ENCODE results near the gene ZNF775.

ZNF775 gene

DNA sequence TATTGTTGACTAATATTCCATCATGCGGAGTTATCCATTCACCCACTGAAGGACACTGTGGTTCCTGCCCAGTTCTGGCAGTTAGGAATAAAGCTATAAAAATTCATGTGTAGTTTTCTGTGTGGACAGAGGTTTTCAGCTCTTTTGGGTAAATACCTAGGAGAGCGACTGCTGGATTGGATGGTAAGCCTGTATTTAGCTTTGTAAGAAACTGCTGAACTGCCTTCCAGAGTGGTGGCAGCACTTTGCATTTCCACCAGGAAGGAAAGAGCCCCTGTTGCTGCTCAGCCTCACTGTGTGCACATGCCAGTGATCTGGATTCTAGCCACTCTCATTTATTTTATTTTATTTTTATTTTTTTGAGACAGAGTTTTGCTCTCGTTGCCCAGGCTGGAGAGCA, 14.2 kb downstream of the ZNF775 start:
- ChIA-PET POLR2A (interaction anchor here (0.8 to 1.3 kb wide), 2 partner anchors 11 to 25 kb away, joined by 3 to 4 read pairs; partner anchors contain the start of gene REPIN1), CTCF (no interaction called here)
- no peak for DNase-seq (ENCODE audit: extremely low spot score)
- TF ChIP-seq HDGF (IDR thresholded peaks at IDR 0.05; ENCODE audit: borderline replicate concordance) (no peak), ELF4 (IDR thresholded peaks at IDR 0.05) (no peak), FOXA1 (IDR thresholded peaks at IDR 0.05) (no peak), TARDBP (IDR thresholded peaks at IDR 0.05) (no peak), CTBP1 (IDR thresholded peaks at IDR 0.05; ENCODE audit: borderline replicate concordance) (no peak), L3MBTL2 (conservative IDR thresholded peaks at IDR 0.05) (no peak), ZNF384 (IDR thresholded peaks at IDR 0.05) (no peak), FOXM1 (IDR thresholded peaks at IDR 0.05; ENCODE audit: borderline replicate concordance) (no peak), NFRKB (IDR thresholded peaks at IDR 0.05) (no peak), SP1 (IDR thresholded peaks at IDR 0.05) (no peak), BHLHE40 (IDR thresholded peaks at IDR 0.05; ENCODE audit: borderline replicate concordance) (no peak), FOXK2 (IDR thresholded peaks at IDR 0.05) (no peak)
- TF ChIP-seq, protein P1, sequence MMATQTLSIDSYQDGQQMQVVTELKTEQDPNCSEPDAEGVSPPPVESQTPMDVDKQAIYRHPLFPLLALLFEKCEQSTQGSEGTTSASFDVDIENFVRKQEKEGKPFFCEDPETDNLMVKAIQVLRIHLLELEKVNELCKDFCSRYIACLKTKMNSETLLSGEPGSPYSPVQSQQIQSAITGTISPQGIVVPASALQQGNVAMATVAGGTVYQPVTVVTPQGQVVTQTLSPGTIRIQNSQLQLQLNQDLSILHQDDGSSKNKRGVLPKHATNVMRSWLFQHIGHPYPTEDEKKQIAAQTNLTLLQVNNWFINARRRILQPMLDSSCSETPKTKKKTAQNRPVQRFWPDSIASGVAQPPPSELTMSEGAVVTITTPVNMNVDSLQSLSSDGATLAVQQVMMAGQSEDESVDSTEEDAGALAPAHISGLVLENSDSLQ (IDR thresholded peaks at IDR 0.05), result no peak

DNA sequence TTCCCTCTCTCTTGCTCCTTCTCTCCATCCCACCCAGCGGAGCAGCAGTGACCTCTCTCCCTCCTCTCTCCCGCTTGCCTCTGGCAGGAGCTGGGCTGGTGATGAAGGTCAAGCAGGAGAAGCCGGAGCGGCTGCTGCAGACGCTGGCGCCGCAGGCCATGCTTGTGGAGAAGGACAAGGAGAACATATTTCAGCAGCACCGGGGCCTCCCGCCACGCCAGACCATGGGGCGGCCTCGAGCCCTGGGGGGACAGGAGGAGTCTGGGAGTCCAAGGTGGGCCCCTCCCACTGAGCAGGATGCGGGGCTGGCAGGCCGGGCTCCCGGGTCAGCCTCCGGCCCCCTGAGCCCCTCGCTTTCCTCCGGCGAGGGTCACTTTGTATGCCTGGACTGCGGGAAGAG, 17.3 kb downstream of the ZNF775 start:
- ChIA-PET CTCF (no interaction called here), POLR2A (no interaction called here)
- DNase-seq (ENCODE audit: extremely low spot score), result no peak
- TF ChIP-seq, protein P1 (IDR thresholded peaks at IDR 0.05), result no peak
- TF ChIP-seq SUZ12 (IDR thresholded peaks at IDR 0.05) (no peak), SP1 (IDR thresholded peaks at IDR 0.05) (no peak), TARDBP (IDR thresholded peaks at IDR 0.05) (no peak), CTBP1 (IDR thresholded peaks at IDR 0.05; ENCODE audit: borderline replicate concordance) (no peak), HDGF (IDR thresholded peaks at IDR 0.05; ENCODE audit: borderline replicate concordance) (no peak)

DNA sequence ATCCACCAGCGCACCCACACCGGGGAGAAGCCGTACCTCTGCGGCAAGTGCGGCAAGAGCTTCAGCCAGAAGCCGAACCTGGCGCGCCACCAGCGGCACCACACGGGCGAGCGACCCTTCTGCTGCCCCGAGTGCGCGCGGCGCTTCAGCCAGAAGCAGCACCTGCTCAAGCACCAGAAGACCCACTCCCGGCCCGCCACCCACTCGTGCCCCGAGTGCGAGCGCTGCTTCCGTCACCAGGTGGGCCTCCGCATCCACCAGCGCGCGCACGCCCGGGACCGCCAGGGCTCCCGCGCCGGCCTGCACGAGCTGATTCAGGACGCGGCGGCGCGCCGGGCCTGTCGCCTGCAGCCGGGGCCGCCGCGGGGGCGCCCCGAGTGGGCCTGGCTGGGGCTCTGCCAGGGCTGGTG, 17.7 kb downstream of the ZNF775 start:
- ChIA-PET CTCF (no interaction called here), POLR2A (no interaction called here)
- no peak for TF ChIP-seq HDGF (IDR thresholded peaks at IDR 0.05; ENCODE audit: borderline replicate concordance)
- no peak for TF ChIP-seq ELF4 (IDR thresholded peaks at IDR 0.05)
- TF ChIP-seq TARDBP (IDR thresholded peaks at IDR 0.05), result no peak
- no peak for TF ChIP-seq CTBP1 (IDR thresholded peaks at IDR 0.05; ENCODE audit: borderline replicate concordance)
- TF ChIP-seq FOXA1 (IDR thresholded peaks at IDR 0.05), result no peak
- no peak for TF ChIP-seq ZNF384 (IDR thresholded peaks at IDR 0.05)
- TF ChIP-seq L3MBTL2 (conservative IDR thresholded peaks at IDR 0.05), result no peak
- no peak for TF ChIP-seq FOXM1 (IDR thresholded peaks at IDR 0.05; ENCODE audit: borderline replicate concordance)
- no peak for TF ChIP-seq SUZ12 (IDR thresholded peaks at IDR 0.05)
- no peak for TF ChIP-seq ARNT (IDR thresholded peaks at IDR 0.05)
- no peak for DNase-seq (ENCODE audit: extremely low spot score)

DNA sequence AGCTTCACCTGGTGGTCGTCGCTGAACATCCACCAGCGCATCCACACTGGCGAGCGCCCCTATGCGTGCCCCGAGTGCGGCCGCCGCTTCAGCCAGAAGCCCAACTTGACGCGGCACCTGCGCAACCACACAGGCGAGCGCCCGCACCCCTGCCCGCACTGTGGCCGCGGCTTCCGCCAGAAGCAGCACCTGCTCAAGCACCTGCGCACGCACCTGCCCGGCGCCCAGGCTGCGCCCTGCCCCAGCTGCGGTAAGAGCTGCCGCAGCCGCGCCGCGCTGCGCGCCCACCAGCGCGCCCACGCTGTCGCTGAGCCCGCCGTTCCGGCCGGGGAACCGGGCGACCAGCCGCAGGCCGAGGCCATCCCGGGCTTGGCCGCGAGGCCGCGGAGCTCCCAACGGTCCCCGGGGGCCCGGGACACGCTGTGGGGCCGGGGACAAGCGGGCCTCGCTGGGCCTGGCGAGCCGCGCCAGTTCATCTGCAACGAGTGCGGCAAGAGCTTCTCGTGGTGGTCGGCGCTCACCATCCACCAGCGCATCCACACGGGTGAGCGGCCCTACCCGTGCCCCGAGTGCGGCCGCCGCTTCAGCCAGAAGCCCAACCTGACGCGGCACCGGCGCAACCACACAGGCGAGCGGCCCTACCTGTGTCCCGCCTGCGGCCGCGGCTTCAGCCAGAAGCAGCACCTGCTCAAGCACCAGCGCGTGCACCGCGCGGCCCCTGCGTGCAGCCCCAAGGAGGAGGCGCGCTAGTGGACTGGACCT, 18.4 kb downstream of the ZNF775 start:
- CTCF ChIA-PET, result no interaction called here
- TF ChIP-seq L3MBTL2 (conservative IDR thresholded peaks at IDR 0.05), result no peak
- no peak for TF ChIP-seq HDGF (IDR thresholded peaks at IDR 0.05; ENCODE audit: borderline replicate concordance)
- no peak for TF ChIP-seq SP1 (IDR thresholded peaks at IDR 0.05)
- DNase-seq (ENCODE audit: extremely low spot score), result no peak
- POLR2A ChIA-PET, result no interaction called here

DNA sequence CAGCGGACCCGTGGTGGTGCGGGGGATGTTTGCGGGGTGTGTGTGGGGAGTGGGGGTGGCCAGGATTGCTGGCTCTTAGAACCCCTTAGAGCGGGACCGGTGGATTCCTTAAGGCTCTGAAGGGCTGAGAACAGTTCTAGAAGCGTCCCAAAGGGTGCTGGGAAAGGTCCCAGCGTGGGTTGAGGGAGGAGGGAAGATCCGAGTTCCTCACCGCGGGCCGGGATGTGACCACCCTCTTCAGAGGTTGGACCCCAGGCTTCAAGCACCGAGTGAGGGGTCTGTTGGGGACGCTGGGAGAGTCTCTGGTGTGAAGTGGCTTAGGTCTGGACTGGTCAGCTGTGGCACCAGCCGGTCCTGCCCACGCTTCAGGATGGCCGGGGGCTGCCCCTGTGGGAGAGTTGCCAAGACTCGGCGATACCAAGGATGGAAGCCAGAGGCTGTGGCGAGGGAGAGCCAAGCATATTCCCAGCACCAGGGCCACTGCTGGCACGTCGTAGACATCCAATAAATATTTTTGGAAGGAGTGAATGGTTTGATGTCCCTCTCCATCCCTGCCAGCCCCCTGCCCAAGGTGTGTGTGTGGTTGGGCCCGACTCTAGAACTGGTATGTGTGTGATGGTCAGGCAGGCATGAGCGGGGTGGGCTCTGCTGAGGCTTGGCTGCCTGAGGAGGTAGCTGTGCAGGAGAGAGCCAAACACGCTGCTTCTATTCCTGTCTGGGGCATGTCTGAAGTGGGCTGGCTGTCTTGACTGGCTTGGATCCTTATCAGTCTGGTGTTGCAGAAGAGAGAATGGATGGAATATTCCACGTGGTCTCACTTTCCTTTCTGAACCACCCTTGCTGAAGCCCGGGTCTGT, 19.2 kb downstream of the ZNF775 start:
- CTCF ChIA-PET, result interaction anchor here (1.2 kb wide), 1 partner anchor 20 kb away, joined by 4 read pairs; no protein-coding TSS in a partner anchor
- TF ChIP-seq ELF4 (IDR thresholded peaks at IDR 0.05) (no peak), ARNT (IDR thresholded peaks at IDR 0.05) (no peak), HDGF (IDR thresholded peaks at IDR 0.05; ENCODE audit: borderline replicate concordance) (no peak), SP1 (IDR thresholded peaks at IDR 0.05) (no peak), LEF1 (IDR thresholded peaks at IDR 0.05; ENCODE audit: borderline replicate concordance) (no peak), SUZ12 (IDR thresholded peaks at IDR 0.05) (no peak), NFRKB (IDR thresholded peaks at IDR 0.05) (no peak), BHLHE40 (IDR thresholded peaks at IDR 0.05; ENCODE audit: borderline replicate concordance) (no peak), ZNF384 (IDR thresholded peaks at IDR 0.05) (no peak), FOXM1 (IDR thresholded peaks at IDR 0.05; ENCODE audit: borderline replicate concordance) (no peak), CTBP1 (IDR thresholded peaks at IDR 0.05; ENCODE audit: borderline replicate concordance) (no peak), FOXA1 (IDR thresholded peaks at IDR 0.05) (no peak), TARDBP (IDR thresholded peaks at IDR 0.05) (no peak), L3MBTL2 (conservative IDR thresholded peaks at IDR 0.05) (no peak), FOXK2 (IDR thresholded peaks at IDR 0.05) (no peak)
- TF ChIP-seq, protein P1 (IDR thresholded peaks at IDR 0.05), result no peak
- POLR2A ChIA-PET, result no interaction called here
- no peak for DNase-seq (ENCODE audit: extremely low spot score)

DNA sequence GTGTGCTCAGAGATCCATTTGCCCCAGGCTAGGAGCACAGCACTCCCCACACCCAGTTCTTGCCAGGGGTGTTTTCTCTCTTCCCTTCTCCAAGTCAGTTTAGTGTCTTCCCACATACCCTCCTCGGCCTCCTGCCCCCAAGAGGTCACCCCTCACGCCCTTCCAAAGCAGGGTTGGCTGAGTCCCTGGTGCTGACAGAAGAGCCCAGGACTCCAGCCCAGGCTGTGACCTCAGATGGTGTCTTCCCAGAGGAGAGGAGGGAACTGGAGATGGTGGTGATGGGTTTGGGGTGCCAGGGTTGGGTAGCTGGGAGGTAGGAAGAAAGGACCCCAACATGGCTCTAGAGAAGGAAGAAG, 19.8 kb downstream of the ZNF775 start:
- DNase-seq (ENCODE audit: extremely low spot score), result no peak
- no peak for TF ChIP-seq ARNT (IDR thresholded peaks at IDR 0.05)
- no peak for TF ChIP-seq TARDBP (IDR thresholded peaks at IDR 0.05)
- no peak for TF ChIP-seq SUZ12 (IDR thresholded peaks at IDR 0.05)
- no peak for TF ChIP-seq ELF4 (IDR thresholded peaks at IDR 0.05)
- no peak for TF ChIP-seq HDGF (IDR thresholded peaks at IDR 0.05; ENCODE audit: borderline replicate concordance)
- TF ChIP-seq ZNF384 (IDR thresholded peaks at IDR 0.05), result no peak
- TF ChIP-seq LEF1 (IDR thresholded peaks at IDR 0.05; ENCODE audit: borderline replicate concordance), result no peak
- no peak for TF ChIP-seq NFRKB (IDR thresholded peaks at IDR 0.05)
- TF ChIP-seq, protein P1 (IDR thresholded peaks at IDR 0.05), result no peak
- TF ChIP-seq FOXM1 (IDR thresholded peaks at IDR 0.05; ENCODE audit: borderline replicate concordance), result no peak
- TF ChIP-seq CTBP1 (IDR thresholded peaks at IDR 0.05; ENCODE audit: borderline replicate concordance), result no peak
- no peak for TF ChIP-seq L3MBTL2 (conservative IDR thresholded peaks at IDR 0.05)
- no peak for TF ChIP-seq FOXA1 (IDR thresholded peaks at IDR 0.05)
- no peak for TF ChIP-seq SP1 (IDR thresholded peaks at IDR 0.05)
- TF ChIP-seq BHLHE40 (IDR thresholded peaks at IDR 0.05; ENCODE audit: borderline replicate concordance), result no peak
- no peak for TF ChIP-seq FOXK2 (IDR thresholded peaks at IDR 0.05)
- CTCF ChIA-PET, result interaction anchor here (1.2 kb wide), 1 partner anchor 21 kb away, joined by 4 read pairs; no protein-coding TSS in a partner anchor
- POLR2A ChIA-PET, result no interaction called here
